Activated CD8-positive, alpha-beta memory T cell treated with anti-CD3 and anti-CD28 coated beads, Interleukin-2, amount 50 U/mL, for 48 hours (primary cell): Measurements from ENCODE around the gene ZBTB34.
"Not testable (repeated sequence)": the region's sequence is repeated elsewhere in the genome, so short reads cannot be mapped to it uniquely, and the experiment has no call there.

Experiments used
- DNase-seq: peaks from one replicate; pipeline ENCODE4 v3.0.0-alpha.2; 2020

ZBTB34 gene

GRCh38 chr9:126860077-126860756 lies at the start of gene ZBTB34:
Gene ZBTB34, plus strand, starts transcription at chr9:126860639. Its CDS starts 18,761 bp downstream, at chr9:126879400.
- peak; percentile 94 for DNase-seq

GRCh38 chr9:126813072-126813471 lies 47.4 kb upstream of the ZBTB34 start:
- no peak for DNase-seq

- DNase-seq, result no peak
Measured at GRCh38 chr9:126814091-126814490, 46.3 kb upstream of the ZBTB34 start.

- DNase-seq, result not testable (repeated sequence)
Measured at GRCh38 chr9:126817615-126818014, 42.8 kb upstream of the ZBTB34 start.

- DNase-seq, result no peak
Measured at GRCh38 chr9:126818482-126818881, 42.0 kb upstream of the ZBTB34 start.

GRCh38 chr9:126819482-126819881 lies 41.0 kb upstream of the ZBTB34 start:
- no peak for DNase-seq

- no peak for DNase-seq
Measured at GRCh38 chr9:126822278-126822677, 38.2 kb upstream of the ZBTB34 start.

GRCh38 chr9:126822873-126823272 lies 37.6 kb upstream of the ZBTB34 start:
- no peak for DNase-seq

GRCh38 chr9:126824052-126824451 lies 36.4 kb upstream of the ZBTB34 start:
- not testable (repeated sequence) for DNase-seq

GRCh38 chr9:126827227-126827626 lies 33.2 kb upstream of the ZBTB34 start:
- no peak for DNase-seq

GRCh38 chr9:126829035-126829434 lies 31.4 kb upstream of the ZBTB34 start:
- no peak for DNase-seq

- no peak for DNase-seq
Measured at GRCh38 chr9:126830827-126831226, 29.6 kb upstream of the ZBTB34 start.

- no peak for DNase-seq
Measured at GRCh38 chr9:126832440-126832839, 28.0 kb upstream of the ZBTB34 start.

- DNase-seq, result no peak
Measured at GRCh38 chr9:126833020-126833419, 27.4 kb upstream of the ZBTB34 start.

- DNase-seq, result no peak
Measured at GRCh38 chr9:126833710-126834345, 26.6 kb upstream of the ZBTB34 start.

GRCh38 chr9:126834672-126835071 lies 25.8 kb upstream of the ZBTB34 start:
- DNase-seq, result no peak

GRCh38 chr9:126836216-126836615 lies 24.2 kb upstream of the ZBTB34 start:
- DNase-seq, result no peak

- DNase-seq, result no peak
Measured at GRCh38 chr9:126838055-126838811, 22.2 kb upstream of the ZBTB34 start.

GRCh38 chr9:126838895-126839294 lies 21.5 kb upstream of the ZBTB34 start:
- no peak for DNase-seq

GRCh38 chr9:126839301-126839700 lies 21.1 kb upstream of the ZBTB34 start:
- DNase-seq, result no peak

GRCh38 chr9:126842220-126842842 lies 18.1 kb upstream of the ZBTB34 start:
- no peak for DNase-seq

- no peak for DNase-seq
Measured at GRCh38 chr9:126842977-126843799, 17.3 kb upstream of the ZBTB34 start.

GRCh38 chr9:126844085-126844484 lies 16.4 kb upstream of the ZBTB34 start:
- no peak for DNase-seq
